HTERT RPE-1 (cell line): ENCODE data around the gene SETBP1.

Experiments used
- in situ Hi-C: fragments of 300-500 bp; cut with MboI; formaldehyde crosslinking; loops from 4 replicates; pipeline ENCODE4 v1.14.3; 2020; ENCODE audit warnings: low sequenced_read_pairs

The SETBP1 gene

DNA sequence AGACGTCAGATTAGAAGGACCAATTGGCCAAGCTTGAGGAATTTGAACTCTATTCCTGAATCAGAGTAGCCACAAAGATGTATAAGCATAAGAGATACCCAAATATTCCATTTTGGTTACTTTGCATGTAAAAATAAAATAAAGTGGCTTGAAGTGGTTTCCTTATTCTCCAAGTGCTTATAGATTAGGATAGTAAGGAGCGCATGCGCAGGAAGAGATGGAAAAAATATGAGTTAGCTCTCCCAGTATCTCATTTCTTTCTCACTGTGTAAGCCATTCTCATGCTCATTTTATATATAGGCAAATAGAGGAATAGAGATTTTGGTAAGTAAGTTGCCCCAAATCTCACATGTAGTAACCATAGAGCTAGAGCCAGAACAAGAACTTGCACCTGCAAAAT is 241.3 kb downstream of the SETBP1 start:
- in situ Hi-C loops: no loop called here

DNA sequence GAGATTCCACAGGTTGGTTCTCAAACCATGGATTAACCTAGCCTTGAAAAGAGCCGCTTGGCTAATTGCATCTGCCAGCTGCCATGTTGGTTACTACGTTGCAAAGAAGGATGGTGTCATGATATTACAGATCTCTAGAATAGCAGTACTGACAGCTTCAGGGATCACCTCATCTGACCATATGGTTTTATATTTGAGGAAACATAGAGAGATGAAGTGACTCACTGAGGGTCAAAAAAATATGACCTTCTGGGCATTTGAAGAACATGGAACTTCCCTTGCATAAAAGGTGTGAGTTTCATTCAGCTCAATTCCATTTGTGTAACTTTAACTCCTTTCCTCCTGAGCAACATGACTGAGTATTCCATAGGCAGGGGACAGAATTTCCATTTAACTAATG is 242.3 kb downstream of the SETBP1 start:
- in situ Hi-C loops: no loop called here

- in situ Hi-C loops: no loop called here
Observed at GRCh38 chr18:44924785-44925499, 244.3 kb downstream of the SETBP1 start.

DNA sequence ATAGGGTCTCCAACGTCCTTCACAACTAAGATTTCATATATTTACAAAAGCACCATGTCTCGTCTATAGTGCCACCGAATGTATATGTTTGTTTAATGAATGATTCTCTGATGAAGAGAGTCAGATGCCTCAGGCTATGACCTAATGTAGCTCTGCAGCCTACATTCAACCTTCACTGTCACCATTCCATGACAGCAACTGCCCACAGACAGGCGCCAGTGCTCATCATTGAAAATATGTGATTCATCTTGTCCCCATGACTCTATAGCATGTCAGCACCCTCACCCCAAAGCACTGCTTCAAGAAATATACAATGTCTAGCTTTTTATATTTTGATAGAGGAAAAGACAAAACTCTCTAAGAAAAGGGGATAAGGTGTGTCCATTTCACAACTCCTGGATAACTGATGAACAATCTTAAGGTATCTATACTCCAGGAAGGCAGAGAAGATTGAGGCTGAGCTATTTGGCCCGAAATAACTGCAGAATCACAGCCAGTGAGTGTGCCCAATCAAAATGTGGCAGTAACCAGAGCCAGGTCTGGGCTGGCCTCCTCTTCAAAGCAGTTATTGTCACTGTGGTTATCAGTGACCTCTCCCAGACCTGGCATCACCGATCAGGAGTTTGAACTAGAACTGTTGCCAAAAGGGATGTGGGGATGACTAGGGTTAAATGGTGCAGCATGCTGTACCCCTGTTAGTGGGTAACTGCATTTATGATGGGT is 246.6 kb downstream of the SETBP1 start:
- in situ Hi-C loops: no loop called here

DNA sequence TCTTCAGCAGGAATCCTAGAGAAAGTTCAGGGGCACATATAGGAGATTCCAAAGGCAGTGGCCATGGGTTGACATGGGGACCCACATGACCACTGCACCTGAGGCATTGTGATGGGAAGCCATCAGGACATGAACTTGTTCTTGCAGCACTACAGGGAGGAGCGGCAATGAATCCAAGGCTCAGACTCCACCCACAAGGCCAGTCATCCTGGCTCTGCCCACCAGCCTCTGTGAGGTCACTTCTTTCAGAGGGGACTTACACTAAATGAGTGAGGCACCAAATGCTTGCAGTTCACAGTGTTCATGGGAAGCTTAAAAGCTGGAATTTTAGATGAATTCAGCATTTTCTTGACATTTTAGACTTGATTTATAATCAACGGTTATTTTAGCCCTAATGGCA is 254.2 kb downstream of the SETBP1 start:
- in situ Hi-C loops: no loop called here

- in situ Hi-C loops: no loop called here
Observed at GRCh38 chr18:44935455-44935854, 254.8 kb downstream of the SETBP1 start.

DNA sequence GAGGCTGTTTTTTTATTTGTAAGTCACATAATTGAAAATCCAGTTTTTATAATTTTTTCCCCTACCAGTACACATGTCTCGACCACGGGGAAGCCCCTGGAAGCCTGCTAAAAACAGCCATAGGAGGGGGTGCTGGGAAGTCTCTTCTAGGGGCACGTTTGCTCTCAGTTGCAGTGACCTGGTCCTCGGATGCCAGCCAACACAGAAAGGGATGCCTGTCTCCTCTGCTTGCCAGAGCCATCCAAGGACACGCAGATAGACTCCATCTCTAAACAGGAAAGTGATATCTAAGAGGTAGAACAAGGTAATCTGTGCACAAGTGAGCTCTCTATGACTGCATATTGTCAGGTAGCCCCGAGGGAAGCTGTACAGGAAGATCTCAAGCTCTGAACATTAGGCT is 255.8 kb downstream of the SETBP1 start:
- in situ Hi-C loops: no loop called here

GRCh38 chr18:44937960-44938719 is 257.5 kb downstream of the SETBP1 start:
- in situ Hi-C loops: no loop called here

- in situ Hi-C loops: no loop called here
Observed at GRCh38 chr18:44938720-44939665, 258.3 kb downstream of the SETBP1 start.

DNA sequence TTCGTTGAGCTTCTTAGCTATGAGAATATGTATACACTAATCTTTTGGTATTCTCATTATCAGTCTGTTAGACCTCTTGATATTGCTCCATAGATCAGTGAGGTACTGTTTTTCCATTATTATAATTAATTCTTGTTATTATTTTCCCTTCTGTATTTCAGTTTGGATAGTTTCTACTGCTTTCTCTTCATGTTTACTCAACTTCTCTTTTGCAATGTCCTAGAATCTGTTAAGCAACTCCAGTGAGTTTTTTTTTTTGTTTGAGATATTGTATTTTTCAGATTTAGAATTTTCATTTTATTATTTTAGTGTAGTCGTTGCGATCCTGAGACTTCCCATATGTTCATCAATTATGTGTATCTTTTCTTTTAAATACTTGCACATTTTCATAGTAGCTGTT is 260.8 kb downstream of the SETBP1 start:
- in situ Hi-C loops: no loop called here

DNA sequence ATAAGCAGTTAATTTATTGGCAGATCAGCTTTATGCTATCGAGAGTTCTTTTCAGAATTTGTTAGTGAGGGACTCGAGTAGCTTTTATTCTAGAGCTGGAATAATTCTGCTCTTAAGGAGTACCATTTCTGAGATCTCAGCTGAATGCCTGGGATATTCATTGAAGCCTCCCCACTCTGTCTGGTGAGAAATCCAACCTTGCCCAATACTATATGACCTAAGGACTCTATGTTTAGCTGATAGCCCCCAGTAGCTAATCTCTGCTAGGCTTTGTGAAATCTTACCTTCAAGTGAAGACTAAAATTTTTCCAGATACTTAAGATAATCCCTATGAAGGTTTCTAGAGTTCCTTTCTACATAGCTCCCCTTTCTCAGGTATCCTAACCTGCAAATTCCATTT is 261.4 kb downstream of the SETBP1 start:
- in situ Hi-C loops: no loop called here

DNA sequence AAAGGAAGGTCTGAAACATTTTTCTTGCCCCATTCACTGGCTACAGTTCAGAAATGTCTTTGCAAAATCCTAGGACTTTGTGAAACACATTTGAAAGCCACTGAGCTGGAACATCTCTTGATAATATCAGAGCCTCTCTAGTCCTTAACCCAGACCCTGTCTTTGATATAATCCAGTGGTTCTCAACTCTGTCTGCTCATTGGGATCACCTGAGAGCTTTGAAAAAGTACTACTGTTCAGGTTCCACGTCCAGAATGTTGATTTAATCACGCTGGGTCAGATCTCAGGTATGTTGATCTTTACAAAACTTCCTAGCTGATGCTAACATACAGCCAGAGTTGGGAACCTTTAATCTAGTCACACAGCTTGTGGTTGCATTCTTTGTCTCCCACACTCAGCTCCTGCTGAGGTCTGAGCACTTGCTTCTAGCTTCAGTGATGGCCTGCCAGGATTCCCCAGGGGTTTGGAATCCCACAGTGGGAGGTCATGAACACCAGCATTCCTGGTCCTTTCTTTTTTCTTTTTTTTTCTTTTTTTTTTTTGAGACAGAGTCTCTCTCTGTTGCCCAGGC is 262.7 kb downstream of the SETBP1 start:
- in situ Hi-C loops: no loop called here

GRCh38 chr18:44944461-44944860 is 263.8 kb downstream of the SETBP1 start:
- in situ Hi-C loops: no loop called here

DNA sequence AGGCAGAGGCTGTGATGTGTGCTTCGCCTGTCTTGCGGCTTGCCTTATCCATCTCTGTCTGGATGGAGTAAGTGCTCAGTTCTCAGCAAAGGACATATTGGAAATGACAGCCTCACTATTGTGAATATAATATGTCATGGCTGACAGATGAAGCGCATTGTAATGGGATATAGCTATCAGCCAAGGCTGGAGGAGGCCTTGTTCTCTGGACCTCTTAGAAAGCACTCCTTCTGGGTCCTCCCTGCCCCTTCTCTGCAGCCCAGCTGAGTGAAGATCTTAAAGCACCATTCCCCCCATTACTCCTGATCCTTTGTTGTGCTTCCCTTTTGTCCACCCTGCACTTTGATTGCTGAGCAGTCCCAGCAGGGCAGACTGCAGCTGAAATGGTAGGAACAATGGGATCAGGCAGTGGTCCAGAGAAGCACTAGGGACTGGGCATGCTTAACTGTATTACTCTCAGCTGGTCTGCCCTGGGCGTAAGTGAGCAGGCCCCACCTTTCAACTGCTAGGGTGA is 265.3 kb downstream of the SETBP1 start:
- in situ Hi-C loops: no loop called here

DNA sequence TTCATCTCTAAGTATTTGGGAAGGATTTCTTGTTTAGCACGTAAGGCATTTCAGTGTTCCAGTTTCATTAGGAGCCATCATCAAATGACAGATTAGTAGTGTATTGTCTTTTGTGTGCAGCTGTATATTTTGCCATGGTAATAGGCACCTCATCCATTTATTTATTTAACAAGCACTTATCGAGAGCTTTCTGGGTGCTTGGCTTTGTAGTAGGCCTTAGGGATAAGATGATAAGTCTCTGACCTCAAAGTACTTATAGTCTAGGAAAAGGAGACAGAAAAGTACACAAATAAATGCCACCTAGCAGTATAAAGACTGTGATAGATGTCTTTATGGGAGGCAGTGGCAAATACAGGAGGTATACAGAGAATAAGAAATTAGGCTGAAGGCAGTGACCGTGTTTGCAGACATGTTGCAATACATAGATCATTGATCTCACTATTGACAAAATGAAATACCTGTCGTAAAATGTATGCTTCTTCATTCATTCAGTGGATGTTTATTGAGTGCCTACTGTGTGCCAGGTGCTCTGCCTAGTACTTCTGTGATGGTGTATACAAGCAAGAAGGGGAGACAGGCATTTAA is 265.9 kb downstream of the SETBP1 start:
- in situ Hi-C loops: no loop called here

DNA sequence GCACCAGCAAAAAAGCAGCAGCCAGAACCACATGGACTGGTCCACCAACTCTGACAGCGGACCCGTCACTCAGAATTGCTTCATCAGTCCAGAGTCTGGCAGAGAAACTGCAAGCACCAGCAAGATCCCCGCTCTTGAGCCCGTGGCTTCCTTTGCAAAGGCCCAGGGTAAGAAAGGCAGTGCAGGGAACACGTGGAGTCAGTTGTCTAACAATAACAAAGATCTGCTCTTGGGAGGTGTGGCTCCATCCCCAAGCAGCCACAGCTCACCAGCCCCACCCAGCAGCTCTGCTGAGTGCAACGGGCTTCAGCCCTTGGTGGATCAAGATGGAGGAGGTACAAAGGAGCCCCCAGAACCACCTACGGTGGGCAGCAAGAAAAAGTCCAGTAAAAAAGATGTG is 269.3 kb downstream of the SETBP1 start:
- in situ Hi-C loops: no loop called here

DNA sequence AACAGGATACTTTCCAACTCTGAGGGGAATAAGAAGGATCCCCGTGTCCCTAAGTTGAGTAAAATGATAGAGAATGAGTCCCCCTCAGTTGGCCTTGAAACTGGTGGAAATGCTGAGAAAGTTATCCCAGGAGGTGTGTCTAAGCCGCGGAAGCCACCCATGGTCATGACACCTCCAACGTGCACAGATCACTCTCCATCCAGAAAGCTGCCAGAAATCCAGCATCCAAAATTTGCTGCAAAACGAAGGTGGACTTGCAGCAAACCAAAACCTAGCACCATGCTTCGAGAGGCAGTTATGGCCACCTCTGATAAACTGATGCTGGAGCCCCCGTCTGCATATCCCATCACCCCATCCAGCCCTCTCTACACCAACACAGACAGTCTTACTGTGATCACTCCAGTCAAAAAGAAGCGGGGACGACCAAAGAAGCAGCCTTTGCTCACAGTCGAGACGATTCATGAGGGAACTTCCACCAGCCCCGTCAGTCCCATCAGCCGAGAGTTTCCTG is 270.1 kb downstream of the SETBP1 start:
- in situ Hi-C loops: no loop called here

GRCh38 chr18:44951748-44952147 is 271.1 kb downstream of the SETBP1 start:
- in situ Hi-C loops: no loop called here

DNA sequence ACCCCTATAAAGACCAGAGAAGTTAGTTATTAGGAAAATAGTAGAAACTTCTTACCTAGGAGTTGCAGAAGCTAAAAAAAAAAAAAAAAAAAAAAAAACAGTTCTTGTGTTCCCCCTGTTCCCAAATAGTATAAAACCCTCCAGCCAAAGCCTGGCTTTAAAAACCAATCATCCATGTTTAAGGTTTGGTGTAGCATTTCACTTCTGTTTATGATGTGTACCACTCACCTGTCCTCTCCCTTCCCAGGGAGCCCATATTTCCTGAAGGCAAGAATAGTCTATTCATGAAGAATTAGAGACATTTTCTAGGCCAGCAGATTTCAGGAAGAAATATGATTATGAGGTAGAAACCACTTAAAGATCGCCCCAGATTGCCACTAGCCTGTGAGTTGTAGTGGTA is 273.6 kb downstream of the SETBP1 start:
- in situ Hi-C loops: no loop called here

DNA sequence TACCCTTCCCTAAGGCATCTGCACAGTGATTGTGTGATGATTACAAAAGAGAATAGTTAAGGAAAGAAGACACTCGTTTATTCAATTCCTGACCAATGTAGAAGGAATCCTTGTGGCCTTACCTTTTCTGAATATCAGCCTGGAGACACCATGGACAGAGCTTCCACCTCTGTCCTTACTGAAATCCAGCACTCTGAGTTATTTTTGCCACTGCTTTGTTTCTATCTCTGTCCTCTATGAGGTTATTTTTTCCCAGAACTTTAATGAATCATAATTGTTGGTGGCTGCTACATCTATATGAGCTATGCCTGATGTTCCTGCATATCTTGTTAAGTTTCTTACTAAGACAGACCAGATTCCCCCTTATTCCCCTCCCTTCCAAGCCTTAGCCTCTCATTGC is 275.1 kb downstream of the SETBP1 start:
- in situ Hi-C loops: no loop called here
